Caco-2 (cell line): Measurements from ENCODE around the gene GPC1. TPM values are rescaled to one million over a fixed set of nuclear protein-coding genes. Genes with fewer than 3 reads are reported as not detected.

Experiments
- BruUV-seq: library from RNA; stranded (reverse); fragments of 400-500 nt; replicated peaks from 2 replicates; lab custom pipeline; 2021; lab: Mats Ljungman, UMichigan
- CTCF ChIA-PET: fragments of 300-600 bp; sonication (Branson Sonifier 250); formaldehyde crosslinking; loops from one replicate; lab custom pipeline; 2022; ENCODE audit warnings: antibody characterized with exemption; lab: Charles Lee
- POLR2A ChIA-PET: fragments of 300-600 bp; sonication (Branson Sonifier 250); formaldehyde crosslinking; loops from one replicate; lab custom pipeline; 2022; ENCODE audit warnings: antibody characterized with exemption; lab: Charles Lee
- DNase-seq, 2 experiments: peaks; one replicate each; pipeline versions ENCODE4 v3.0.0 to v3.0.0-alpha.2; 2020 to 2022
- H3K27me3 ChIP-seq: replicated peaks from 2 replicates; pipeline ENCODE4 v1.6.0; 2011; ENCODE audit warnings: low read length; ENCODE audit not compliant: control insufficient read depth, insufficient read depth
- H3K36me3 ChIP-seq: 2 replicates; pipeline ENCODE4 v1.5.1; 2011; ENCODE audit warnings: low read length; ENCODE audit not compliant: control insufficient read depth, insufficient read depth
- H3K4me1 ChIP-seq: fragments of 250-450 bp; sonication (Bioruptor Pico); 2 replicates; pipeline ENCODE4 v1.5.1; 2020; ENCODE audit warnings: mild to moderate bottlenecking
- H3K4me3 ChIP-seq: 2 replicates; pipeline ENCODE4 v1.5.1; 2011; ENCODE audit warnings: low read depth, mild to moderate bottlenecking, control low read depth, low read length
- H3K9me3 ChIP-seq: fragments of 250-450 bp; sonication (Bioruptor Pico); 2 replicates; pipeline ENCODE4 v1.5.1; 2020; ENCODE audit warnings: mild to moderate bottlenecking, moderate library complexity
- H3K27ac Mint-ChIP-seq: one replicate; pipeline ENCODE4 v1.8.0; 2022; ENCODE audit warnings: mixed read lengths; ENCODE audit not compliant: unreplicated experiment
- H3K27me3 Mint-ChIP-seq: one replicate; pipeline ENCODE4 v1.8.0; 2022; ENCODE audit warnings: mixed read lengths; ENCODE audit not compliant: insufficient read depth, unreplicated experiment
- H3K36me3 Mint-ChIP-seq: one replicate; pipeline ENCODE4 v1.8.0; 2022; ENCODE audit warnings: mild to moderate bottlenecking, mixed read lengths; ENCODE audit not compliant: insufficient read depth, unreplicated experiment
- H3K4me1 Mint-ChIP-seq: one replicate; pipeline ENCODE4 v1.8.0; 2022; ENCODE audit warnings: low read depth, mixed read lengths; ENCODE audit not compliant: unreplicated experiment
- H3K4me3 Mint-ChIP-seq: one replicate; pipeline ENCODE4 v1.8.0; 2022; ENCODE audit warnings: mild to moderate bottlenecking, moderate library complexity, mixed read lengths; ENCODE audit not compliant: unreplicated experiment
- H3K9me3 Mint-ChIP-seq: one replicate; pipeline ENCODE4 v1.8.0; 2022; ENCODE audit warnings: mixed read lengths; ENCODE audit not compliant: unreplicated experiment
- intact Hi-C: fragments of 100-400 bp; cut with micrococcal nuclease; formaldehyde crosslinking; loops from one replicate; pipeline ENCODE4 v1.10.0; 2022; ENCODE audit not compliant: unreplicated experiment
- total RNA-seq: library from RNA; stranded (reverse); gene quantifications from 2 replicates; pipeline ENCODE4 v1.2.3, GENCODE V29; 2022
- TF ChIP-seq, protein P1 (sequence below), 2 experiments: fragments of 200-600 bp in 1 of 2; IDR thresholded peaks; 1 replicate in 1 of 2; 2 replicates in 1 of 2; pipeline versions ENCODE4 v1.5.1 to v1.8.0; 2011 to 2022; ENCODE audit warnings: antibody characterized with exemption in 1 of 2, control low read depth in 1 of 2, inconsistent platforms in 1 of 2, low read depth in 1 of 2, low read length in 1 of 2, mild to moderate bottlenecking in 1 of 2, moderate library complexity in 1 of 2; ENCODE audit not compliant: insufficient read depth in 1 of 2, severe bottlenecking in 1 of 2, unreplicated experiment in 1 of 2

GPC1 gene
- total RNA-seq, 1 experiment from 2014 or later = 45.2 TPM

- TF ChIP-seq, protein P1, sequence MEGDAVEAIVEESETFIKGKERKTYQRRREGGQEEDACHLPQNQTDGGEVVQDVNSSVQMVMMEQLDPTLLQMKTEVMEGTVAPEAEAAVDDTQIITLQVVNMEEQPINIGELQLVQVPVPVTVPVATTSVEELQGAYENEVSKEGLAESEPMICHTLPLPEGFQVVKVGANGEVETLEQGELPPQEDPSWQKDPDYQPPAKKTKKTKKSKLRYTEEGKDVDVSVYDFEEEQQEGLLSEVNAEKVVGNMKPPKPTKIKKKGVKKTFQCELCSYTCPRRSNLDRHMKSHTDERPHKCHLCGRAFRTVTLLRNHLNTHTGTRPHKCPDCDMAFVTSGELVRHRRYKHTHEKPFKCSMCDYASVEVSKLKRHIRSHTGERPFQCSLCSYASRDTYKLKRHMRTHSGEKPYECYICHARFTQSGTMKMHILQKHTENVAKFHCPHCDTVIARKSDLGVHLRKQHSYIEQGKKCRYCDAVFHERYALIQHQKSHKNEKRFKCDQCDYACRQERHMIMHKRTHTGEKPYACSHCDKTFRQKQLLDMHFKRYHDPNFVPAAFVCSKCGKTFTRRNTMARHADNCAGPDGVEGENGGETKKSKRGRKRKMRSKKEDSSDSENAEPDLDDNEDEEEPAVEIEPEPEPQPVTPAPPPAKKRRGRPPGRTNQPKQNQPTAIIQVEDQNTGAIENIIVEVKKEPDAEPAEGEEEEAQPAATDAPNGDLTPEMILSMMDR (IDR thresholded peaks at IDR 0.05; ENCODE audit: insufficient read depth in 1 of 2, low read depth in 1 of 2, low read length in 1 of 2, severe bottlenecking in 1 of 2, unreplicated experiment in 1 of 2) = no peak
- no peak overlapping the region for H3K4me3 ChIP-seq
- Mint-ChIP-seq H3K27me3 (no peaks in the 10 kb centered on the region), H3K4me1 (no peaks in the 10 kb centered on the region), H3K4me3 (no peak overlapping the region), H3K27ac (no peak overlapping the region), H3K9me3 (no peaks in the 10 kb centered on the region), H3K36me3 (peaks cover 6% of the 10 kb centered on the region)
- no peak for DNase-seq
- no peaks in the 10 kb centered on the region for H3K27me3 ChIP-seq
- no peaks in the 10 kb centered on the region; the same call in none of the 2 replicates for H3K36me3 ChIP-seq
- H3K4me1 ChIP-seq = peaks cover 33% of the 10 kb centered on the region
- H3K9me3 ChIP-seq = no peaks in the 10 kb centered on the region
- POLR2A ChIA-PET = no interaction called here
- intact Hi-C loops = no loop called here
- no TSS peak for BruUV-seq
- CTCF ChIA-PET = no interaction called here
Observed at GRCh38 chr2:240459401-240460252, 24.2 kb downstream of the GPC1 start.

- CTCF ChIA-PET = no interaction called here
- H3K27me3 ChIP-seq = no peaks in the 10 kb centered on the region
- POLR2A ChIA-PET = no interaction called here
- H3K4me1 ChIP-seq = peaks cover 32% of the 10 kb centered on the region
- no peaks in the 10 kb centered on the region; the same call in none of the 2 replicates for H3K36me3 ChIP-seq
- intact Hi-C loops = no loop called here
- no peaks in the 10 kb centered on the region for H3K9me3 ChIP-seq
- H3K4me3 ChIP-seq = no peak overlapping the region
- TF ChIP-seq, protein P1 (IDR thresholded peaks at IDR 0.05; ENCODE audit: insufficient read depth in 1 of 2, low read depth in 1 of 2, low read length in 1 of 2, severe bottlenecking in 1 of 2, unreplicated experiment in 1 of 2) = no peak
- DNase-seq = no peak
- H3K36me3 Mint-ChIP-seq = peaks cover 6% of the 10 kb centered on the region
- no peak overlapping the region for H3K4me3 Mint-ChIP-seq
- no peak overlapping the region for H3K27ac Mint-ChIP-seq
- H3K27me3 Mint-ChIP-seq = no peaks in the 10 kb centered on the region
- H3K9me3 Mint-ChIP-seq = no peaks in the 10 kb centered on the region
- H3K4me1 Mint-ChIP-seq = no peaks in the 10 kb centered on the region
- BruUV-seq = no TSS peak
Observed at GRCh38 chr2:240460253-240460711, 24.8 kb downstream of the GPC1 start.

GRCh38 chr2:240460781-240461431, 25.4 kb downstream of the GPC1 start:
- H3K9me3 ChIP-seq = no peaks in the 10 kb centered on the region
- peaks cover 6% of the 10 kb centered on the region for H3K36me3 Mint-ChIP-seq
- H3K27me3 ChIP-seq = no peaks in the 10 kb centered on the region
- H3K4me1 Mint-ChIP-seq = no peaks in the 10 kb centered on the region
- H3K4me1 ChIP-seq = peaks cover 29% of the 10 kb centered on the region
- ChIA-PET POLR2A (no interaction called here), CTCF (interaction anchor here (0.6 kb wide), 1 partner anchor 36 kb away, joined by 4 read pairs; no protein-coding TSS in a partner anchor)
- H3K36me3 ChIP-seq = no peaks in the 10 kb centered on the region; the same call in none of the 2 replicates
- H3K9me3 Mint-ChIP-seq = no peaks in the 10 kb centered on the region
- no peak overlapping the region for H3K4me3 ChIP-seq
- H3K27ac Mint-ChIP-seq = no peak overlapping the region
- no peaks in the 10 kb centered on the region for H3K27me3 Mint-ChIP-seq
- no TSS peak for BruUV-seq
- intact Hi-C loops = no loop called here
- no peak overlapping the region for H3K4me3 Mint-ChIP-seq
- TF ChIP-seq, protein P1 (IDR thresholded peaks at IDR 0.05; ENCODE audit: insufficient read depth in 1 of 2, low read depth in 1 of 2, low read length in 1 of 2, severe bottlenecking in 1 of 2, unreplicated experiment in 1 of 2) = no peak
- no peak for DNase-seq
